Calu3 (cell line): Measurements from ENCODE around the gene USP50. TPM values are rescaled to one million over a fixed set of nuclear protein-coding genes. Genes with fewer than 3 reads are reported as not detected.
"Not testable (repeated sequence)": the region's sequence is repeated elsewhere in the genome, so short reads cannot be mapped to it uniquely, and the experiment has no call there.

Source experiments
- BruUV-seq: library from RNA; stranded (reverse); fragments of 400-500 nt; replicated peaks from 2 replicates; lab custom pipeline; 2021; lab: Mats Ljungman, UMichigan
- CTCF ChIA-PET: fragments of 300-600 bp; sonication (Branson Sonifier 250); formaldehyde crosslinking; loops from one replicate; lab custom pipeline; 2022; ENCODE audit warnings: antibody characterized with exemption; lab: Charles Lee
- DNase-seq: peaks from one replicate; pipeline ENCODE4 v3.0.0; 2022
- H3K27ac Mint-ChIP-seq: one replicate; pipeline ENCODE4 v1.8.0; 2022; ENCODE audit warnings: mixed read lengths; ENCODE audit not compliant: unreplicated experiment
- H3K27me3 Mint-ChIP-seq: one replicate; pipeline ENCODE4 v1.8.0; 2022; ENCODE audit warnings: mixed read lengths; ENCODE audit not compliant: unreplicated experiment
- H3K36me3 Mint-ChIP-seq: one replicate; pipeline ENCODE4 v1.8.0; 2022; ENCODE audit warnings: mild to moderate bottlenecking, moderate library complexity, mixed read lengths; ENCODE audit not compliant: insufficient read depth, unreplicated experiment
- H3K4me1 Mint-ChIP-seq: one replicate; pipeline ENCODE4 v1.8.0; 2022; ENCODE audit warnings: mild to moderate bottlenecking, low read depth, mixed read lengths; ENCODE audit not compliant: unreplicated experiment
- H3K4me3 Mint-ChIP-seq: one replicate; pipeline ENCODE4 v1.8.0; 2022; ENCODE audit warnings: mild to moderate bottlenecking, low read depth, moderate library complexity, mixed read lengths; ENCODE audit not compliant: unreplicated experiment
- H3K9me3 Mint-ChIP-seq: one replicate; pipeline ENCODE4 v1.8.0; 2022; ENCODE audit warnings: low read depth, mixed read lengths; ENCODE audit not compliant: unreplicated experiment
- intact Hi-C: fragments of 100-400 bp; cut with micrococcal nuclease; formaldehyde crosslinking; loops from one replicate; pipeline ENCODE4 v1.10.0; 2022; ENCODE audit not compliant: unreplicated experiment
- total RNA-seq: library from RNA; stranded (reverse); gene quantifications from 2 replicates; pipeline ENCODE4 v1.2.3, GENCODE V29; 2022
- TF ChIP-seq, protein P1 (sequence below): fragments of 200-600 bp; IDR thresholded peaks from one replicate; pipeline ENCODE4 v1.8.0; 2022; ENCODE audit warnings: antibody characterized with exemption; ENCODE audit not compliant: unreplicated experiment

The USP50 gene
- total RNA-seq, 1 experiment from 2014 or later, result not detected

- no peak for DNase-seq
- H3K27me3 Mint-ChIP-seq, result no peaks in the 10 kb centered on the region
- H3K27ac Mint-ChIP-seq, result no peak overlapping the region
- intact Hi-C loops, result no loop called here
- CTCF ChIA-PET, result no interaction called here
- no peak overlapping the region for H3K4me3 Mint-ChIP-seq
- TF ChIP-seq, protein P1, sequence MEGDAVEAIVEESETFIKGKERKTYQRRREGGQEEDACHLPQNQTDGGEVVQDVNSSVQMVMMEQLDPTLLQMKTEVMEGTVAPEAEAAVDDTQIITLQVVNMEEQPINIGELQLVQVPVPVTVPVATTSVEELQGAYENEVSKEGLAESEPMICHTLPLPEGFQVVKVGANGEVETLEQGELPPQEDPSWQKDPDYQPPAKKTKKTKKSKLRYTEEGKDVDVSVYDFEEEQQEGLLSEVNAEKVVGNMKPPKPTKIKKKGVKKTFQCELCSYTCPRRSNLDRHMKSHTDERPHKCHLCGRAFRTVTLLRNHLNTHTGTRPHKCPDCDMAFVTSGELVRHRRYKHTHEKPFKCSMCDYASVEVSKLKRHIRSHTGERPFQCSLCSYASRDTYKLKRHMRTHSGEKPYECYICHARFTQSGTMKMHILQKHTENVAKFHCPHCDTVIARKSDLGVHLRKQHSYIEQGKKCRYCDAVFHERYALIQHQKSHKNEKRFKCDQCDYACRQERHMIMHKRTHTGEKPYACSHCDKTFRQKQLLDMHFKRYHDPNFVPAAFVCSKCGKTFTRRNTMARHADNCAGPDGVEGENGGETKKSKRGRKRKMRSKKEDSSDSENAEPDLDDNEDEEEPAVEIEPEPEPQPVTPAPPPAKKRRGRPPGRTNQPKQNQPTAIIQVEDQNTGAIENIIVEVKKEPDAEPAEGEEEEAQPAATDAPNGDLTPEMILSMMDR, result no peak
- no peaks in the 10 kb centered on the region for H3K9me3 Mint-ChIP-seq
- H3K4me1 Mint-ChIP-seq, result no peaks in the 10 kb centered on the region
- peaks cover 24% of the 10 kb centered on the region for H3K36me3 Mint-ChIP-seq
- BruUV-seq, result no TSS peak
Measured at GRCh38 chr15:50577492-50577891, 31.0 kb upstream of the USP50 start.

- no peak for DNase-seq
- intact Hi-C loops, result no loop called here
- no peaks in the 10 kb centered on the region for H3K9me3 Mint-ChIP-seq
- CTCF ChIA-PET, result no interaction called here
- H3K27me3 Mint-ChIP-seq, result no peaks in the 10 kb centered on the region
- H3K27ac Mint-ChIP-seq, result no peak overlapping the region
- H3K4me1 Mint-ChIP-seq, result no peaks in the 10 kb centered on the region
- BruUV-seq, result no TSS peak
- H3K36me3 Mint-ChIP-seq, result peaks cover 17% of the 10 kb centered on the region
- no peak overlapping the region for H3K4me3 Mint-ChIP-seq
- TF ChIP-seq, protein P1, result no peak
Measured at GRCh38 chr15:50576166-50576565, 29.7 kb upstream of the USP50 start.

DNA sequence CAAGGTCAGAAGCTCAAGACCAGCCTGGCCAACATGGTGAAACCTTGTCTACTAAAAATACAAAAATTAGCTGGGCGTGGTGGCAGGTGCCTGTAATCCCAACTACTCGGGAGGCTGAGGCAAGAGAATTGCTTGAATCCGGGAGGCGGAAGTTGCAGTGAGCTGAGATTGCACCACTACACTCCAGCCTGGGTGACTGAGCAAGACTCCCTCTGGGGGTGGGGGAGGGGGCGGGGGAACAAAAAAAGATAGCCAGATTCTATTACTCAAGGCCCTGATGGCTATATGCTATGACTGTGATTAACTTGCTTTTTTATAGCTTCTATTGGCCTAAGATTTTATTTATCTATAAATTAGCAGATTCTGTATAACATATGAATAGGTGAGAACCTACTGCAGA lies 27.4 kb upstream of the USP50 start:
- BruUV-seq, H3K27me3 Mint-ChIP-seq, H3K27ac Mint-ChIP-seq, H3K9me3 Mint-ChIP-seq, CTCF ChIA-PET, intact Hi-C loops, H3K4me3 Mint-ChIP-seq, DNase-seq, H3K4me1 Mint-ChIP-seq: not testable (repeated sequence)
- peaks cover 24% of the 10 kb centered on the region for H3K36me3 Mint-ChIP-seq

DNA sequence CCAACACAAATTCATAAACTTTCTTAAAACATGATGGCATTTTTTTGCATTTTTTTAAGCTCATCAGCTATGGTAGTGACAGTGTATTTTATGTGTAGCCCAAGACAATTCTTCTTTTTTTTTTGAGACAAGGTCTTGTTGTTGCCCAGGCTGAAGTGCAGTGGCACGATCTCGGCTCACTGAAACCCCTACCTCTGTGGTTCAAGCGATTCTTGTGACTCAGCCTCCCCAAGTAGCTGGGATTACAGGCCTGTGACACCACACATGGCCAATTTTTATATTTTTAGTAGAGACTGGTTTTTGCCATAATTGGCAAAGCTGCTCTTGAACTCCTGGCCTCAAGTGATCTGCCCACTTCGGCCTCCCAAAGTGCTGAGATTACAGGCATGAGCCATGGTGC lies 17.3 kb upstream of the USP50 start:
- peaks cover 39% of the 10 kb centered on the region for H3K36me3 Mint-ChIP-seq
- CTCF ChIA-PET, result no interaction called here
- no peak overlapping the region for H3K27ac Mint-ChIP-seq
- no peaks in the 10 kb centered on the region for H3K9me3 Mint-ChIP-seq
- no peaks in the 10 kb centered on the region for H3K4me1 Mint-ChIP-seq
- no peaks in the 10 kb centered on the region for H3K27me3 Mint-ChIP-seq
- DNase-seq, result no peak
- no peak overlapping the region for H3K4me3 Mint-ChIP-seq
- TF ChIP-seq, protein P1, result no peak
- BruUV-seq, result no TSS peak
- intact Hi-C loops, result no loop called here

GRCh38 chr15:50562735-50563640 lies 16.5 kb upstream of the USP50 start:
- intact Hi-C loops, result no loop called here
- Mint-ChIP-seq H3K27me3 (no peaks in the 10 kb centered on the region), H3K27ac (no peak overlapping the region), H3K36me3 (peaks cover 35% of the 10 kb centered on the region), H3K4me1 (no peaks in the 10 kb centered on the region), H3K4me3 (no peak overlapping the region), H3K9me3 (no peaks in the 10 kb centered on the region)
- CTCF ChIA-PET, result interaction anchor here (0.7 kb wide), 1 partner anchor 24 kb away, joined by 3 read pairs; no protein-coding TSS in a partner anchor
- DNase-seq, result no peak
- TF ChIP-seq, protein P1, result no peak
- BruUV-seq, result no TSS peak
